Measurements from ENCODE around the gene PGM1.

PGM1 gene

DNA sequence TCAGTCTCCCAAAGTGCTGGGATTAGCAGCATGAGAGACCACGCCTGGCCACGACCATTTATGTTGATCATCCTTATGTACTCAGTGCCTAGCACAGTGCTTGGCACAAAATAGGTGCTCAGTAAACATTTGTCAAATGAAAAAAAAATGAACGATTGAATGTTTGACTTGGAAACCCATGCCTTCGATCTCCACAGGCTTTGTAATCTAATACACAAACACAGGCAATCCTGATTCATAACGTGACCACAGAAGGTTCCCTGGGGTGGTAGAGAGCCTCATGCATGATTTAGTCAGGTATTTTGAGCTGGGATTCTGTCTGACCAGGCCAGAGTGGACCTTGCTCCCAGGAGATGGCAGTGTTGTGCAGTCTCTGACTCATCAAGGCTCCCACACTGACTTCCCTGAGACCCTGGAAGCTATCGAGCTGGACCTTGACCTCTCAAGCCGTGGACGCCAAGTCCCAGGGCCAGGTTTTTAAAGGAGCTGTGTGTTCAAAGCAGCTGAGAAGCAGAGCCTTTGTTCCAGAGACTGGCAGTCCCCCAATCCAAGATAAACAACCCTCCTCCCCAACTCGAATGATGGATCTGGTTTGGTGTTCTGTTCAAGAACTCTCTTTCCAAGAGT lies 81.1 kb downstream of the PGM1 start:
- TF ChIP-seq CTCF (IDR thresholded peaks at IDR 0.05; ENCODE audit: low read length) = peak; percentile 37; the same call in 1 of the 2 replicates
- TF ChIP-seq EZH2 (IDR thresholded peaks at IDR 0.05; ENCODE audit: borderline replicate concordance, low read length) = no peak
- no peak overlapping the region for H3K27ac ChIP-seq (ENCODE audit: low read depth, low read length, poor library complexity, severe bottlenecking)
- H3K4me1 ChIP-seq (ENCODE audit: insufficient read depth, low read length, severe bottlenecking) = no peaks in the 10 kb centered on the region
- no peak overlapping the region for H3K4me2 ChIP-seq (ENCODE audit: low read length)
- H2AFZ ChIP-seq (ENCODE audit: low read length) = no peak overlapping the region
- H4K20me1 ChIP-seq (ENCODE audit: insufficient read depth, low read length) = no peaks in the 10 kb centered on the region
- H3K9me2 ChIP-seq (ENCODE audit: low read depth, low read length) = no peaks in the 10 kb centered on the region
- 0 out of 2 replicates have a peak, but pooled peaks cover 1% of the 10 kb centered on the region for H3K9me3 ChIP-seq (ENCODE audit: low read length)
- no peak overlapping the region for H3K9ac ChIP-seq (ENCODE audit: low read length)
- H3K4me3 ChIP-seq (ENCODE audit: low read depth, low read length, poor library complexity, severe bottlenecking) = no peak overlapping the region
- H3K79me2 ChIP-seq (ENCODE audit: insufficient read depth, low read length) = no peaks in the 10 kb centered on the region
- no peaks in the 10 kb centered on the region for H3K27me3 ChIP-seq (ENCODE audit: insufficient read depth, low read length)
- H3F3A ChIP-seq (ENCODE audit: insufficient read depth, low read length) = no peaks in the 10 kb centered on the region
- H3K36me3 ChIP-seq (ENCODE audit: insufficient read depth, low read length) = no peaks in the 10 kb centered on the region

DNA sequence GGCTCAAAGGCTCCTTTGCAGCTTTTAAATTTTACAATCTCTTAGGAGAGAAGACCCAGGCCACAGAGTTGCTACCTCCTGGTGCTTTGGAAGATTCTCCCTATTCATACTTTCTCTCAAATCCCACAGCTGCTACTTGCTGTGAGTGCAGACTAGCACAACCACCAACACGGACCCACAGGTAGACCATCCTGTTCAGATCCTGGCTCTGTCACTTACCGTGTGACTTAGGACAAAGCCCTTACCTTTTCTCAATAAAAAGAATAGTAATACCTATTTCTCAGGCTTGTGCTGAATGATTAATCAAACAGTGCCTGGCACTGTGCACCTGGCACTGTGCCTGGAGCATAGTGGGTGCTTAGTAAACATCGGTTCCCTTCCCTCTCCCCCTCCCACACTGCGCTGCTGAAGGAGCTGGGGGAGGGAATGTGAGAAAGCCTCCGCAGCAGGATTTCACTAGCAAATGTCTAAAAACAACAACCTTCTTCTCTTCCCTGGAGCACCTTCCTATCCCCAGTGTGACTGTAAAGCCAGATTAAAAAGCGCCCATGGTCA lies 81.7 kb downstream of the PGM1 start:
- Histone ChIP-seq H3K4me3 (ENCODE audit: low read depth, low read length, poor library complexity, severe bottlenecking) (no peak overlapping the region), H3F3A (ENCODE audit: insufficient read depth, low read length) (no peaks in the 10 kb centered on the region), H3K4me1 (ENCODE audit: insufficient read depth, low read length, severe bottlenecking) (no peaks in the 10 kb centered on the region), H3K36me3 (ENCODE audit: insufficient read depth, low read length) (no peaks in the 10 kb centered on the region; the same call in 1 of the 2 replicates), H3K4me2 (ENCODE audit: low read length) (no peak overlapping the region), H3K79me2 (ENCODE audit: insufficient read depth, low read length) (no peaks in the 10 kb centered on the region), H2AFZ (ENCODE audit: low read length) (no peak overlapping the region), H4K20me1 (ENCODE audit: insufficient read depth, low read length) (no peaks in the 10 kb centered on the region), H3K9me3 (ENCODE audit: low read length) (0 out of 2 replicates have a peak, but pooled peaks cover 3% of the 10 kb centered on the region), H3K9me2 (ENCODE audit: low read depth, low read length) (no peaks in the 10 kb centered on the region), H3K27ac (ENCODE audit: low read depth, low read length, poor library complexity, severe bottlenecking) (no peak overlapping the region), H3K27me3 (ENCODE audit: insufficient read depth, low read length) (no peaks in the 10 kb centered on the region), H3K9ac (ENCODE audit: low read length) (no peak overlapping the region)
- no peak for TF ChIP-seq CTCF (IDR thresholded peaks at IDR 0.05; ENCODE audit: low read length)
- TF ChIP-seq EZH2 (IDR thresholded peaks at IDR 0.05; ENCODE audit: borderline replicate concordance, low read length) = no peak

DNA sequence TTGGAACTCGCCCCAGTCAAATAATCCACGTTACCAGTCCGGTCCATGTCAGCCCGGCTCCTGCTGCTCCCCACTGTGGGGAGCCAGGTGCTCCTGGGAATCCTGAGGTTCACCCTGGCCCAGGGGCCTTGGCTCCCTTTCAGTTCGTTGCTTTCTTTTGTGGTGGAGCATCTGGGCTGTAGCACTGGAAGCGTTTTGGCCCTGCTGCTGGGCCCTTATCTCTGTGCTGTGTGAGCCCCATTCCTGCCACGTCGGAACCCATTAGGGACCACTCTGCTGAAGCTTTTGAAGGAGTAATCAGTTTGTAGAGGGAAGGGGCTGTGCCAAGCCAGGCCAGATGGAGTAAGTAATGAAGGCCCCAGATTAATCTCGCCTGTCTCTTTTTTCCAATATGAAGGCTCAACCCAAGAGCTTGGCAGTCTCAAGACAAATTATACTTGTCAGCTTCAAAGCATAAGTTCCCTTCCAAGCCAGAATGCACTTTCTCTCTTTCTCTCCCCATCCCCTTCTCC lies 82.3 kb downstream of the PGM1 start:
- no peak overlapping the region for H3K4me2 ChIP-seq (ENCODE audit: low read length)
- H3K36me3 ChIP-seq (ENCODE audit: insufficient read depth, low read length) = no peaks in the 10 kb centered on the region; the same call in 1 of the 2 replicates
- H3K9ac ChIP-seq (ENCODE audit: low read length) = no peak overlapping the region
- no peaks in the 10 kb centered on the region for H3K27me3 ChIP-seq (ENCODE audit: insufficient read depth, low read length)
- no peak overlapping the region for H3K27ac ChIP-seq (ENCODE audit: low read depth, low read length, poor library complexity, severe bottlenecking)
- peaks cover 3% of the 10 kb centered on the region; the same call in 1 of the 2 replicates for H3K9me3 ChIP-seq (ENCODE audit: low read length)
- H3K4me3 ChIP-seq (ENCODE audit: low read depth, low read length, poor library complexity, severe bottlenecking) = no peak overlapping the region
- no peaks in the 10 kb centered on the region for H3K4me1 ChIP-seq (ENCODE audit: insufficient read depth, low read length, severe bottlenecking)
- H3K9me2 ChIP-seq (ENCODE audit: low read depth, low read length) = no peaks in the 10 kb centered on the region
- TF ChIP-seq CTCF (IDR thresholded peaks at IDR 0.05; ENCODE audit: low read length) (no peak), EZH2 (IDR thresholded peaks at IDR 0.05; ENCODE audit: borderline replicate concordance, low read length) (no peak)
- H4K20me1 ChIP-seq (ENCODE audit: insufficient read depth, low read length) = no peaks in the 10 kb centered on the region
- no peaks in the 10 kb centered on the region for H3F3A ChIP-seq (ENCODE audit: insufficient read depth, low read length)
- no peaks in the 10 kb centered on the region for H3K79me2 ChIP-seq (ENCODE audit: insufficient read depth, low read length)
- H2AFZ ChIP-seq (ENCODE audit: low read length) = no peak overlapping the region

Data from OCI-LY1 (cell line).